AG20443 (cell line): ENCODE data around the gene CALM1.
"Not testable (repeated sequence)": the region's sequence is repeated elsewhere in the genome, so short reads cannot be mapped to it uniquely, and the experiment has no call there.

Source experiments
- DNase-seq: peaks from one replicate; pipeline ENCODE4 v3.0.0; 2012; ENCODE audit warnings: low spot score, mixed read lengths

The CALM1 gene

GRCh38 chr14:90383731-90384542 is 12.9 kb upstream of the CALM1 start:
- peak; percentile 35 for DNase-seq

GRCh38 chr14:90384543-90384911 is 12.3 kb upstream of the CALM1 start:
- no peak for DNase-seq

GRCh38 chr14:90386321-90386720 is 10.5 kb upstream of the CALM1 start:
- no peak for DNase-seq

- DNase-seq = no peak
These were observed 9.5 kb upstream of the CALM1 start for GRCh38 chr14:90387206-90387760.

GRCh38 chr14:90388437-90388836 is 8.4 kb upstream of the CALM1 start:
- DNase-seq = peak; percentile 50

- DNase-seq = no peak
These were observed 7.8 kb upstream of the CALM1 start for GRCh38 chr14:90388982-90389381.

GRCh38 chr14:90393966-90394365 is 2.9 kb upstream of the CALM1 start:
- no peak for DNase-seq

- DNase-seq = not testable (repeated sequence)
These were observed 2.0 kb upstream of the CALM1 start for GRCh38 chr14:90394782-90395181.

- peak; percentile 73 for DNase-seq
These were observed 841 bp downstream of the CALM1 start for GRCh38 chr14:90397425-90398314.

GRCh38 chr14:90398315-90398839 is 1.5 kb downstream of the CALM1 start:
- DNase-seq = peak; percentile 36

- DNase-seq = no peak
These were observed 2.2 kb downstream of the CALM1 start for GRCh38 chr14:90398841-90399540.

GRCh38 chr14:90399541-90400444 is 3.0 kb downstream of the CALM1 start:
- peak; percentile 92 for DNase-seq

GRCh38 chr14:90400904-90401561 is 4.2 kb downstream of the CALM1 start:
- no peak for DNase-seq

- DNase-seq = no peak
These were observed 5.2 kb downstream of the CALM1 start for GRCh38 chr14:90402016-90402415.

GRCh38 chr14:90403065-90403464 is 6.2 kb downstream of the CALM1 start:
- no peak for DNase-seq

GRCh38 chr14:90405101-90405500 is 8.3 kb downstream of the CALM1 start:
- no peak for DNase-seq

GRCh38 chr14:90405755-90406154 is 8.9 kb downstream of the CALM1 start:
- no peak for DNase-seq

GRCh38 chr14:90406384-90406798 is 9.6 kb downstream of the CALM1 start:
- no peak for DNase-seq

- DNase-seq = no peak
These were observed 10.4 kb downstream of the CALM1 start for GRCh38 chr14:90407230-90407629.

GRCh38 chr14:90408713-90409112 is 11.9 kb downstream of the CALM1 start:
- DNase-seq = no peak
